Type B pancreatic cell (in vitro differentiated cells): ENCODE measurements around the gene PARD3B. TPM values are rescaled to one million over a fixed set of nuclear protein-coding genes. Genes with fewer than 3 reads are reported as not detected.

Experiments
- DNase-seq: peaks from one replicate; pipeline ENCODE4 v3.0.0; 2021; ENCODE audit warnings: mixed read lengths; ENCODE audit not compliant: unreplicated experiment; ENCODE audit errors: extremely low spot score
- H3K27ac Mint-ChIP-seq: 2 replicates; pipeline ENCODE4 v1.8.0; 2021; ENCODE audit warnings: mild to moderate bottlenecking, mixed read lengths
- H3K27me3 Mint-ChIP-seq: 2 replicates; pipeline ENCODE4 v1.8.0; 2021; ENCODE audit warnings: mixed read lengths
- H3K36me3 Mint-ChIP-seq: 2 replicates; pipeline ENCODE4 v1.8.0; 2021; ENCODE audit warnings: mixed read lengths
- H3K4me1 Mint-ChIP-seq: one replicate; pipeline ENCODE4 v1.8.0; 2021; ENCODE audit warnings: mixed read lengths; ENCODE audit not compliant: unreplicated experiment
- H3K4me3 Mint-ChIP-seq: 2 replicates; pipeline ENCODE4 v1.8.0; 2021; ENCODE audit warnings: mild to moderate bottlenecking, mixed read lengths
- H3K9me3 Mint-ChIP-seq: 2 replicates; pipeline ENCODE4 v1.8.0; 2021; ENCODE audit warnings: mixed read lengths
- total RNA-seq: library from RNA; stranded (reverse); gene quantifications from 2 replicates; pipeline ENCODE4 v1.2.1, GENCODE V29; 2021; ENCODE audit warnings: low replicate concordance
- TF ChIP-seq, protein P1 (sequence below): fragments of 200-600 bp; sonication (generic); conservative IDR thresholded peaks from 2 replicates; pipeline ENCODE4 v1.5.0; 2021; ENCODE audit warnings: antibody characterized with exemption, mild to moderate bottlenecking

PARD3B gene
- total RNA-seq, 1 donor from 2014 or later = 15.9 TPM

GRCh38 chr2:204931562-204931961, 386.3 kb downstream of the PARD3B start:
- no peaks in the 10 kb centered on the region for H3K36me3 Mint-ChIP-seq
- TF ChIP-seq, protein P1, sequence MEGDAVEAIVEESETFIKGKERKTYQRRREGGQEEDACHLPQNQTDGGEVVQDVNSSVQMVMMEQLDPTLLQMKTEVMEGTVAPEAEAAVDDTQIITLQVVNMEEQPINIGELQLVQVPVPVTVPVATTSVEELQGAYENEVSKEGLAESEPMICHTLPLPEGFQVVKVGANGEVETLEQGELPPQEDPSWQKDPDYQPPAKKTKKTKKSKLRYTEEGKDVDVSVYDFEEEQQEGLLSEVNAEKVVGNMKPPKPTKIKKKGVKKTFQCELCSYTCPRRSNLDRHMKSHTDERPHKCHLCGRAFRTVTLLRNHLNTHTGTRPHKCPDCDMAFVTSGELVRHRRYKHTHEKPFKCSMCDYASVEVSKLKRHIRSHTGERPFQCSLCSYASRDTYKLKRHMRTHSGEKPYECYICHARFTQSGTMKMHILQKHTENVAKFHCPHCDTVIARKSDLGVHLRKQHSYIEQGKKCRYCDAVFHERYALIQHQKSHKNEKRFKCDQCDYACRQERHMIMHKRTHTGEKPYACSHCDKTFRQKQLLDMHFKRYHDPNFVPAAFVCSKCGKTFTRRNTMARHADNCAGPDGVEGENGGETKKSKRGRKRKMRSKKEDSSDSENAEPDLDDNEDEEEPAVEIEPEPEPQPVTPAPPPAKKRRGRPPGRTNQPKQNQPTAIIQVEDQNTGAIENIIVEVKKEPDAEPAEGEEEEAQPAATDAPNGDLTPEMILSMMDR = no peak
- DNase-seq = no peak

GRCh38 chr2:204933735-204934374, 388.6 kb downstream of the PARD3B start:
- no peaks in the 10 kb centered on the region for H3K27me3 Mint-ChIP-seq
- H3K36me3 Mint-ChIP-seq = no peaks in the 10 kb centered on the region
- TF ChIP-seq, protein P1 = no peak
- peaks cover 16% of the 10 kb centered on the region for H3K4me1 Mint-ChIP-seq
- DNase-seq = no peak
- H3K27ac Mint-ChIP-seq = no peak overlapping the region
- H3K4me3 Mint-ChIP-seq = no peak overlapping the region
- H3K9me3 Mint-ChIP-seq = peaks cover 3% of the 10 kb centered on the region

More at GRCh38 chr2:204931562-204931961, 386.3 kb downstream of the PARD3B start:
- Mint-ChIP-seq H3K27me3 (no peaks in the 10 kb centered on the region), H3K9me3 (no peaks in the 10 kb centered on the region), H3K4me1 (peaks cover 16% of the 10 kb centered on the region), H3K27ac (no peak overlapping the region), H3K4me3 (no peak overlapping the region)

DNA sequence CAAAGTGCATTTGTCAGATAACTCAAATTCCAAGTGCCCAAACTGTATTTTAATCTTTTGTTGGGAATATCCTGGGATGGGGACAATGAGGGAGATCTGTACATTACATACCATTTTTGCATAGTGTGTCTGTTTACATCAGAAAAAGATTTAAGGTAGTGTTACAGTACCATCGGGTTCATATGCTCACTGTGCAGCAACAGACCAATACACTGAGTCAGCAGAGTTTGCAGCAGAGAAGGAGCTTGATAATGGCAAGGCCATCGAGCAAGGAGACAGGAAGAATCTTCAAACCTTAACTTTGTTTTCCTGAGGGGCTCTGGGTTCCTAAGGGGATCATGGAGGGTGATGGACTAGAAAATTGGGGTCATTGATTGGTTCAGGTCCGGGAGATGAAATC, 399.7 kb downstream of the PARD3B start:
- Mint-ChIP-seq H3K36me3 (peaks cover 12% of the 10 kb centered on the region), H3K9me3 (peaks cover 11% of the 10 kb centered on the region), H3K4me3 (no peak overlapping the region), H3K27me3 (no peaks in the 10 kb centered on the region), H3K27ac (no peak overlapping the region), H3K4me1 (peaks cover 26% of the 10 kb centered on the region)
- TF ChIP-seq, protein P1 = no peak
- DNase-seq = no peak

GRCh38 chr2:204945376-204945775, 400.1 kb downstream of the PARD3B start:
- Mint-ChIP-seq H3K27ac (no peak overlapping the region), H3K4me1 (peaks cover 21% of the 10 kb centered on the region), H3K9me3 (peaks cover 11% of the 10 kb centered on the region), H3K4me3 (no peak overlapping the region), H3K27me3 (no peaks in the 10 kb centered on the region), H3K36me3 (peaks cover 12% of the 10 kb centered on the region)
- TF ChIP-seq, protein P1 = no peak
- no peak for DNase-seq

DNA sequence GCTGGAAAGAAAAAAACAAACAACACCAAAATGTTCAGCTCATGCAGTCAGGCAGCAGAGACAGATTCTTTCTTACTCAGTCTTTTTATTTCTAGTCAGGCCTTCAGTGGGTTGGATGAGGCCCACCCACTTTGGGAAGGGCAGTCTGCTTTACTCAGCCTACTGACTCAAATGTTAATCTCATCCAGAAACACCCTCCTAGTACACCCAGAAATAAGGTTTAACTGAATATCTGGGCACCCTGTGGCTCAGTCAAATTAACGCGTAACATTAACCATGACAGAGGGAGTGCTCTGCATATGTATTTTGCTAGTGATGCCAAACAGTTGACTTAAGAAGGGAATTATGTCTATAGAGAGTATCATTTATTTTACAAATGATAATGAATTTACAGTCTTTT, 401.6 kb downstream of the PARD3B start:
- peaks cover 19% of the 10 kb centered on the region for H3K4me1 Mint-ChIP-seq

More for the DNA sequence above, 401.6 kb downstream of the PARD3B start:
- DNase-seq = no peak
- Mint-ChIP-seq H3K27ac (no peak overlapping the region), H3K4me3 (no peak overlapping the region), H3K9me3 (peaks cover 11% of the 10 kb centered on the region), H3K36me3 (peaks cover 12% of the 10 kb centered on the region), H3K27me3 (no peaks in the 10 kb centered on the region)
- TF ChIP-seq, protein P1 = no peak
